A549 (cell line): ENCODE measurements around the gene PAPLN. TPM values are rescaled to one million over a fixed set of nuclear protein-coding genes. Genes with fewer than 3 reads are reported as not detected.

ENCODE experiments used
- ATAC-seq, 2 experiments: fragments of 200-7000 bp in 1 of 2; fragments of >200 bp in 1 of 2; cut with Nextera tagmentation in 1 of 2; cut with Tn5 transposase in 1 of 2; 3 replicates each; pipeline versions ENCODE4 v1.8.0 to v1.9.1; 2018 to 2020; ENCODE audit warnings: mild to moderate bottlenecking in 1 of 2, moderate library complexity in 1 of 2
- CTCF ChIA-PET: fragments of 300-600 bp; sonication (Branson Sonifier 250); formaldehyde crosslinking; extraction: SDS; loops from one replicate; lab custom pipeline; 2021; ENCODE audit warnings: antibody characterized with exemption, inconsistent platforms; lab: Yijun Ruan, JAX
- POLR2A ChIA-PET: fragments of 350-600 bp; formaldehyde crosslinking; extraction: SDS; loops from one replicate; lab custom pipeline; 2021; ENCODE audit warnings: antibody characterized with exemption, inconsistent platforms; lab: Yijun Ruan, JAX
- DNase-seq, 2 experiments: peaks; one replicate each; pipeline versions ENCODE4 v3.0.0 to v3.0.0-alpha.2; 2011 to 2016; ENCODE audit warnings: low read depth in 1 of 2, low spot score in 1 of 2
- FAIRE-seq: peaks from 2 replicates; lab custom pipeline; 2011; peaks lifted over from hg19 to GRCh38; lab: Jason Lieb, UNC
- H3K27ac ChIP-seq, 2 experiments: fragments of >200 bp; sonication (Bioruptor Twin); formaldehyde crosslinking; 3 replicates each; pipeline ENCODE4 v1.5.1; 2016 to 2017
- H3K4me1 ChIP-seq: fragments of >200 bp; sonication (Bioruptor Twin); formaldehyde crosslinking; 3 replicates; pipeline ENCODE4 v1.6.1; 2016
- H3K4me2 ChIP-seq: fragments of >200 bp; sonication (Bioruptor Twin); formaldehyde crosslinking; 3 replicates; pipeline ENCODE4 v1.6.1; 2016
- H3K4me3 ChIP-seq: fragments of >200 bp; sonication (Bioruptor Twin); formaldehyde crosslinking; 3 replicates; pipeline ENCODE4 v1.5.1; 2016
- H3K9me3 ChIP-seq: fragments of >200 bp; sonication (Bioruptor Twin); formaldehyde crosslinking; 3 replicates; pipeline ENCODE4 v1.6.1; 2016
- BHLHE40 ChIP-seq: IDR thresholded peaks from 2 replicates; pipeline ENCODE4 v1.6.1; 2012; ENCODE audit warnings: low read depth, low read length, inconsistent platforms
- CBX2 ChIP-seq: fragments of 200-600 bp; sonication (generic); IDR thresholded peaks from 2 replicates; pipeline ENCODE4 v1.6.1; 2016; ENCODE audit warnings: low read depth, mild to moderate bottlenecking, borderline replicate concordance
- CEBPB ChIP-seq, 2 experiments: fragments of >200 bp in 1 of 2; sonication (Bioruptor Twin) in 1 of 2; formaldehyde crosslinking in 1 of 2; IDR thresholded peaks; 2 replicates each; pipeline ENCODE4 v1.6.1; 2012 to 2016
- EHF ChIP-seq: fragments of 250-450 bp; sonication (Bioruptor Pico); IDR thresholded peaks from 2 replicates; pipeline ENCODE4 v1.5.0; 2020; ENCODE audit warnings: mild to moderate bottlenecking
- ESRRA ChIP-seq: fragments of 150-350 bp; IDR thresholded peaks from 2 replicates; pipeline ENCODE4 v1.6.1; 2014; ENCODE audit warnings: mild to moderate bottlenecking, low read length, borderline replicate concordance
- HDAC2 ChIP-seq: fragments of 200-600 bp; sonication (generic); IDR thresholded peaks from 2 replicates; pipeline ENCODE4 v1.6.1; 2016
- JUNB ChIP-seq: fragments of >200 bp; sonication (Bioruptor Twin); formaldehyde crosslinking; IDR thresholded peaks from 2 replicates; pipeline ENCODE4 v1.6.1; 2016
- KDM5A ChIP-seq: fragments of 200-600 bp; sonication (generic); IDR thresholded peaks from 2 replicates; pipeline ENCODE4 v1.6.1; 2016; ENCODE audit warnings: antibody characterized with exemption, mild to moderate bottlenecking
- MAFK ChIP-seq: fragments of 450-650 bp; IDR thresholded peaks from 2 replicates; pipeline ENCODE4 v1.6.1; 2014; ENCODE audit not compliant: partially characterized antibody
- MAZ ChIP-seq: fragments of 150-350 bp; IDR thresholded peaks from 2 replicates; pipeline ENCODE4 v1.6.1; 2014; ENCODE audit warnings: antibody characterized with exemption, low read depth, low read length, borderline replicate concordance
- NR3C1 ChIP-seq: fragments of >200 bp; sonication (Bioruptor Twin); formaldehyde crosslinking; IDR thresholded peaks from 3 replicates; pipeline ENCODE4 v1.6.1; 2017
- RAD21 ChIP-seq, 2 experiments: fragments of >200 bp in 1 of 2; sonication (Bioruptor Twin) in 1 of 2; formaldehyde crosslinking in 1 of 2; IDR thresholded peaks in 1 of 2; conservative IDR thresholded peaks in 1 of 2; 2 replicates in 1 of 2; 3 replicates in 1 of 2; pipeline ENCODE4 v1.6.1; 2012 to 2018; ENCODE audit warnings: inconsistent platforms in 1 of 2
- RCOR1 ChIP-seq: fragments of 150-350 bp; IDR thresholded peaks from 2 replicates; pipeline ENCODE4 v1.6.1; 2014; ENCODE audit warnings: antibody characterized with exemption, low read length, low read depth
- RNF2 ChIP-seq: fragments of 200-600 bp; sonication (generic); IDR thresholded peaks from 2 replicates; pipeline ENCODE4 v1.6.1; 2016; ENCODE audit warnings: low read depth, mild to moderate bottlenecking, antibody characterized with exemption, moderate library complexity, borderline replicate concordance
- TFCP2L1 ChIP-seq: fragments of 250-450 bp; sonication (Bioruptor Pico); IDR thresholded peaks from 2 replicates; pipeline ENCODE4 v1.5.0; 2021; ENCODE audit warnings: mild to moderate bottlenecking
- TP53 ChIP-seq: fragments of 250-450 bp; sonication (Bioruptor Pico); IDR thresholded peaks from 2 replicates; pipeline ENCODE4 v1.5.0; 2021; ENCODE audit warnings: mild to moderate bottlenecking, moderate library complexity
- ZFP36 ChIP-seq: fragments of 450-650 bp; IDR thresholded peaks from 2 replicates; pipeline ENCODE4 v1.6.1; 2014; ENCODE audit warnings: borderline replicate concordance; ENCODE audit not compliant: partially characterized antibody
- WGBS: methylation state at CpG from one replicate; pipeline ENCODE4 v1.1.6; 2017; ENCODE audit errors: missing lambda C conversion rate; 5-methylcytosine and 5-hydroxymethylcytosine counted together
- polyA plus RNA-seq, 4 experiments: library from polyadenylated mRNA; depleted of rRNA in 3 of 4; stranded (reverse); fragments of >200 nt; fragmentation: RNase III in 1 of 4; extraction: RNeasy Plus Mini Kit Qiagen cat#74134 plus additional on column Dnase treatment in 1 of 4; gene quantifications; 2 replicates in 3 of 4; 3 replicates in 1 of 4; pipeline ENCODE4 v1.2.3, GENCODE V29; 2011 to 2017
- TF ChIP-seq, protein P1 (sequence below): fragments of >200 bp; sonication (Bioruptor Twin); formaldehyde crosslinking; IDR thresholded peaks from 2 replicates; pipeline ENCODE4 v1.6.1; 2016
- TF ChIP-seq, protein P2 (sequence below): fragments of 250-450 bp; sonication (Bioruptor Pico); IDR thresholded peaks from 2 replicates; pipeline ENCODE4 v1.5.0; 2021; ENCODE audit warnings: mild to moderate bottlenecking, moderate library complexity, borderline replicate concordance
- TF ChIP-seq, protein P3 (sequence below): fragments of 250-450 bp; sonication (Bioruptor Pico); IDR thresholded peaks from 2 replicates; pipeline ENCODE4 v1.5.0; 2020; ENCODE audit warnings: low read depth, mild to moderate bottlenecking, moderate library complexity
- TF ChIP-seq, protein P4 (sequence below): fragments of >200 bp; sonication (Bioruptor Twin); formaldehyde crosslinking; IDR thresholded peaks from 3 replicates; pipeline ENCODE4 v1.6.1; 2016

Gene PAPLN
- polyA plus RNA-seq, 2 of the 4 experiments (the other 2 are of a cell fraction), result 4.3 to 5.0 TPM

DNA sequence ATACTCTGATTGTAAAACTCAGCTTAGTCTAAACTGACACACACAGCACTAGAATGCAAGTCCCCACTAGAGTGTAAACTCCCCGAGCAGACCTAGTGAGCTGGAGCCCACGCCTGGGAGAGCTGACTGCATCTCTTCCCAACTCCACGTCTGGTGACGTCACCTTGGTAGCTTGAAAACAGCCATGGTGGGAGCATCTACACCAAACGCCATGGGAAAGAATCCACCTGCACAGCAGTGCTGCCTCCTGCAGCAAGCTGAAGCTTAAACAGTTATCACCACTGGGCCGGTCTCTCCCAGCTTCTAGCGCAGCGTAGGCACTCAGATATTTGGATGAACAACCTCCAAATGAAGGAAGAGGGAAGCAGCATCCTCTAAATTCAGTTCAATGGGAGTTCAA, 4.3 kb upstream of the PAPLN start (continued):
- TF ChIP-seq, protein P1, sequence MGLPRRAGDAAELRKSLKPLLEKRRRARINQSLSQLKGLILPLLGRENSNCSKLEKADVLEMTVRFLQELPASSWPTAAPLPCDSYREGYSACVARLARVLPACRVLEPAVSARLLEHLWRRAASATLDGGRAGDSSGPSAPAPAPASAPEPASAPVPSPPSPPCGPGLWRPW, result no peak
- TF ChIP-seq MAZ, result no peak
- no peak for TF ChIP-seq EHF (CRISPR knock-in tag)
- TF ChIP-seq ESRRA, result no peak
- no peak for TF ChIP-seq RAD21 (conservative IDR thresholded peaks at IDR 0.05 in 1 of 2, IDR thresholded peaks at IDR 0.05 in 1 of 2)
- TF ChIP-seq, protein P2, sequence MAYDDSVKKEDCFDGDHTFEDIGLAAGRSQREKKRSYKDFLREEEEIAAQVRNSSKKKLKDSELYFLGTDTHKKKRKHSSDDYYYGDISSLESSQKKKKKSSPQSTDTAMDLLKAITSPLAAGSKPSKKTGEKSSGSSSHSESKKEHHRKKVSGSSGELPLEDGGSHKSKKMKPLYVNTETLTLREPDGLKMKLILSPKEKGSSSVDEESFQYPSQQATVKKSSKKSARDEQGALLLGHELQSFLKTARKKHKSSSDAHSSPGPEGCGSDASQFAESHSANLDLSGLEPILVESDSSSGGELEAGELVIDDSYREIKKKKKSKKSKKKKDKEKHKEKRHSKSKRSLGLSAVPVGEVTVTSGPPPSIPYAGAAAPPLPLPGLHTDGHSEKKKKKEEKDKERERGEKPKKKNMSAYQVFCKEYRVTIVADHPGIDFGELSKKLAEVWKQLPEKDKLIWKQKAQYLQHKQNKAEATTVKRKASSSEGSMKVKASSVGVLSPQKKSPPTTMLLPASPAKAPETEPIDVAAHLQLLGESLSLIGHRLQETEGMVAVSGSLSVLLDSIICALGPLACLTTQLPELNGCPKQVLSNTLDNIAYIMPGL (CRISPR knock-in tag), result no peak

DNA sequence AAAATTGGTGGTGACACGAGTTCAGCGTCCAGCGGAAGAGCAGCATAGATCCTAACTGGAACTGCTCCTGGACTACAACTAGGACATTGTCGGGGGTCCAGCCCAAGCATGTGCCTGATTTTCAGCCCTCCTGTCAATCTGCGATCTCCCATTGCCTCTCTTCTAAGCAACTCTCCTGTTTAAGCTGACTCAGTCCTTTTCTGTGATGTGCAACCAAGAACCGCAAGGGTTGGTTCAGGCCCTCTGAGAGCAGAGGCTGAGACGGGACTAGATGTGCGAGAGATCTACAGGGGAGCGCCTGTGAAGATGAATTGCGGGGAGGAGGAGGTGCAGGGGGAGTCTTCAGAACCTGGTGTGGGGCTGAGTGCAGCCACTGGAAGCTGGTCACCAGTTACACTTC, 3.7 kb upstream of the PAPLN start:
- ChIA-PET CTCF (interaction anchor here (0.6 to 3.0 kb wide), 6 partner anchors 9 to 238 kb away, joined by 3 to 28 read pairs (median 6); no protein-coding TSS in a partner anchor), POLR2A (no interaction called here)
- ATAC-seq, result no peak
- no peak for DNase-seq
- H3K9me3 ChIP-seq, result no peaks in the 10 kb centered on the region
- FAIRE-seq, result no peak
- H3K27ac ChIP-seq, result 0 out of 6 replicates have a peak overlapping the region, but pooled peaks of 1 of the 2 experiments have one; percentile 76
- TF ChIP-seq MAFK, result peak; percentile 84
- TF ChIP-seq RAD21 (conservative IDR thresholded peaks at IDR 0.05 in 1 of 2, IDR thresholded peaks at IDR 0.05 in 1 of 2), result no peak
- peaks cover 52% of the 10 kb centered on the region for H3K4me1 ChIP-seq
- H3K4me3 ChIP-seq, result no peak overlapping the region
- no peak overlapping the region for H3K4me2 ChIP-seq
- 92% methylated on average over 9 of the region's 10 CpGs for WGBS

DNA sequence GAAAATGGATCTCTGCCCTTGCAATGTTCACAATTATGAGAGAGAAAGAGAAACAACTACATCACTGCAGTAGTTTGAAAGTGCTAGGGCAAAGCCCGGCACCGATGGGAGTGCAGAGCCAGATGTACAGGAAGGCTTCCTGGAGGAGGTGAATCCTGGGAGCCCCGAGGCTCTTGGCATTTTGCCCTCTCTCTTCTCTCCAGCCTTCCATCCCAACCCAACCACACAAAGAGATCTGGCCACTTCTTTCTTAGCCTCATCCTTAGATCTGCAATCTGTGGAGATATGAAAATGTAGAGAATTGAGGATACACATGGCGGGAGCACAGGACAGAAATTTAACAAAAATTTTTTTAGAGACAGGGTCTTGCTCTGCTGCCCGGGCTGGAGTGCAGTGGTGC, 3.3 kb upstream of the PAPLN start:
- POLR2A ChIA-PET, result no interaction called here
- Histone ChIP-seq H3K4me2 (no peak overlapping the region), H3K4me1 (peaks cover 52% of the 10 kb centered on the region), H3K9me3 (no peaks in the 10 kb centered on the region), H3K4me3 (no peak overlapping the region), H3K27ac (0 out of 6 replicates have a peak overlapping the region, but pooled peaks of 1 of the 2 experiments have one; percentile 8)
- DNase-seq (no peak), FAIRE-seq (no peak), ATAC-seq (no peak)
- 80% methylated on average over 5 of the region's 5 CpGs for WGBS
- CTCF ChIA-PET, result interaction anchor here (1.1 kb wide), 1 partner anchor 9 kb away, joined by 3 read pairs; no protein-coding TSS in a partner anchor
- TF ChIP-seq CBX2, result no peak
- TF ChIP-seq ZFP36, result peak; percentile 42

DNA sequence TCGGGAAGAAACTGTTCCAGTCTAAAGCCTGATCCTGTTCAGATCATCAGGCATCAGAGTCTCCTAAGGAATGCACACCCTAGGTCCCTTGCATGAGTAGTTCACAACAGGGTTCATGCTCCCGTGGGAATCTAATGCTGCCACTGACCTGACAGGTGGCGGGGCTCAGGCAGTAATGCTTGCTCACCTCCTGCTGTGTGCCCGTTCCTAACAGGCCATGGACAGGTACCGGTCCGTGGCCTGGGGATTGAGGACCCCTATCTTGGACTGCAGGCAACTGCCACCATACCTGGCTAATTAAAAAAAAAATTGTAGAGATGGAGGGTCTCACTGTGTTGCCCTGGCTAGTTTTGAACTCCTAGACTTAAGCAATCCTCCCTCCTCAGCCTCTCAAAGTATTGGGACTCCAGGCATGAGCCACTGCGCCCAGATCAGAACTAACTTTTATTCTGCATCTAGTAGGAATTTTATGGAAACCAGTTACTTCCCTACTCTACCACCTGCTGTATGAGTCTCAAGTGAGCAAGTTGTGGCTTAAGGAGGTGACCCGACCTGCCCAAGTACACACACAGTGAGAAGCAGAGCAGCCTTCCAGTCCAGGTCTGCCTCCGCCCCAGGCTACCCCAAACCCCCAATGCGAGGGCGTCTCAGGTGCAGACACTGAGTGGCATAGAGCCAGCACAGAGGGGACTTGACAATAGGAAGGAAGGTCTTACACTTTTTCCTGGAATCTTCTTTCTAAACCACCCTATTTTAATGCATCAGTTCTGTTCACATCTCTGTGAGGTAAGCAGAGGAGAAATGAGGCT, 2.5 kb upstream of the PAPLN start:
- ATAC-seq (no peak), DNase-seq (no peak), FAIRE-seq (no peak)
- Histone ChIP-seq H3K9me3 (no peaks in the 10 kb centered on the region), H3K27ac (peak overlapping the region in 1 of 2 experiments; percentile 62; a peak in 4 of 6 replicates), H3K4me3 (no peak overlapping the region), H3K4me1 (peaks cover 49% of the 10 kb centered on the region), H3K4me2 (peak overlapping the region; percentile 46)
- POLR2A ChIA-PET, result no interaction called here
- 84% methylated on average over 11 of the region's 11 CpGs for WGBS
- CTCF ChIA-PET, result interaction anchor here (0.9 to 1.1 kb wide), 3 partner anchors 10 to 38 kb away, joined by 3 read pairs; no protein-coding TSS in a partner anchor
- TF ChIP-seq TP53 (CRISPR knock-in tag), result no peak

DNA sequence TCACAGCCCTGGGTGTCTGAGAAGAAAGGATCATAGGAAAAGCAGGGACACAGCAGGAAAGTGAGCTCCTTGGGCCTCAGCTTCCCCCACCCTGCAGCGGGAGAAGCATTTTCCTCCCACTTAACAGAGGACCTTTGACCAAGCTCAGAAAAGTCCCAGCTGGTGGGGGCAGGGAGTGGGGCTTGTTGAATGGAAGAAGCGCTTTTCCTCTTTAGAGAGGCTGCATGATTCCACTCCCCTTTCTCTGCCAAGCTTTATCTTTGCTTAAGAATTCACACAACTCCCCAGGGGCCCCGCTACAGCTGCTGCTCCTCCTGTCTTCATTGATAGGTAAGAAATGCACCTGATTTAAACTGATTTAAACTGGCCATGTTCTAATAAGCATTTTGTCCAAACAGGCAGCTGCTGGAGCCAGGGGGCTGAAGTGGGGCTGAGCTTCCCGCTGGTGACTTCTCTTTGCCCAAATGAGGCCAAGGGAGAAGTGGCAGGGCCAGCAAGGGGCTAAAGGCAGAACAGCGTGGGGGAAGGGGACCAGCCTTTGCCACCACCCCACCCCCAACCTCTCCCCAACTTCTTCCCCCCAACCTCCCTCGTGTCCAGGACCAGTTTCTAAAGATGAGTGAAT, 1.7 kb upstream of the PAPLN start:
- Histone ChIP-seq H3K4me1 (peaks cover 45% of the 10 kb centered on the region), H3K27ac (peak overlapping the region; percentile 9 to 62; a peak in 4 of 6 replicates), H3K9me3 (no peaks in the 10 kb centered on the region), H3K4me3 (no peak overlapping the region), H3K4me2 (peak overlapping the region; percentile 46)
- ChIA-PET POLR2A (no interaction called here), CTCF (interaction anchor here (0.9 to 1.1 kb wide), 3 partner anchors 30 to 62 kb away, joined by 3 read pairs; no protein-coding TSS in a partner anchor)
- 60% methylated on average over 6 of the region's 6 CpGs for WGBS
- DNase-seq (no peak), FAIRE-seq (no peak), ATAC-seq (no peak)
- TF ChIP-seq, protein P1, result no peak
- TF ChIP-seq RNF2, result no peak
- TF ChIP-seq, protein P3, sequence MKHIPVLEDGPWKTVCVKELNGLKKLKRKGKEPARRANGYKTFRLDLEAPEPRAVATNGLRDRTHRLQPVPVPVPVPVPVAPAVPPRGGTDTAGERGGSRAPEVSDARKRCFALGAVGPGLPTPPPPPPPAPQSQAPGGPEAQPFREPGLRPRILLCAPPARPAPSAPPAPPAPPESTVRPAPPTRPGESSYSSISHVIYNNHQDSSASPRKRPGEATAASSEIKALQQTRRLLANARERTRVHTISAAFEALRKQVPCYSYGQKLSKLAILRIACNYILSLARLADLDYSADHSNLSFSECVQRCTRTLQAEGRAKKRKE (CRISPR knock-in tag), result no peak
- TF ChIP-seq CEBPB (IDR thresholded peaks at IDR 0.05), result no peak
- no peak for TF ChIP-seq JUNB
- no peak for TF ChIP-seq RCOR1
- TF ChIP-seq EHF (CRISPR knock-in tag), result no peak
- TF ChIP-seq NR3C1, result no peak
- TF ChIP-seq, protein P4, sequence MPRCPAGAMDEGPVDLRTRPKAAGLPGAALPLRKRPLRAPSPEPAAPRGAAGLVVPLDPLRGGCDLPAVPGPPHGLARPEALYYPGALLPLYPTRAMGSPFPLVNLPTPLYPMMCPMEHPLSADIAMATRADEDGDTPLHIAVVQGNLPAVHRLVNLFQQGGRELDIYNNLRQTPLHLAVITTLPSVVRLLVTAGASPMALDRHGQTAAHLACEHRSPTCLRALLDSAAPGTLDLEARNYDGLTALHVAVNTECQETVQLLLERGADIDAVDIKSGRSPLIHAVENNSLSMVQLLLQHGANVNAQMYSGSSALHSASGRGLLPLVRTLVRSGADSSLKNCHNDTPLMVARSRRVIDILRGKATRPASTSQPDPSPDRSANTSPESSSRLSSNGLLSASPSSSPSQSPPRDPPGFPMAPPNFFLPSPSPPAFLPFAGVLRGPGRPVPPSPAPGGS, result no peak
- TF ChIP-seq TFCP2L1 (CRISPR knock-in tag), result no peak
- TF ChIP-seq BHLHE40, result no peak
- no peak for TF ChIP-seq HDAC2
- TF ChIP-seq KDM5A, result no peak
